ENCODE results near the gene HACD1.

GRCh38 chr10:17605936-17606335 lies 11.2 kb downstream of the HACD1 start:
- TF ChIP-seq CTCF (IDR thresholded peaks at IDR 0.05) (no peak), POLR2A (IDR thresholded peaks at IDR 0.05) (no peak)

All from heart left ventricle (tissue), 13 donors.